ENCODE results near the gene GRIK4.

DNA sequence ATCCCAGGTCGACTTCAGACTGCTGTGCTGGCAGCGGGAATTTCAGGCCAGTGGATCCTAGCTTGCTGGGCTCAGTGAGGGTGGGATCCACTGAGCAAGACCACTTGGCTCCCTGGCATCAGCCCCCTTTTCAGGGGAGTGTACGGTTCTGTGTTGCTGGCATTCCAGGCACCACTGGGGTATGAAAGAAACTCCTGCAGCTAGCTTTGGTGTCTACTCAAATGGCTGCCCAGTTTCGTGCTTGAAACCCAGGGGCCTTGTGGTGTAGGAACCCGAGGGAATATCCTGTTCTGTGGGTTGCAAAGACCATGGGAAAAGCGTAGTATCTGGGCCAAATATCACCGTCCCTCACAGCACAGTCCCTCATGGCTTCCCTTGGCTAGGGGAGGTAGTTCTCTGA, 254.8 kb downstream of the GRIK4 start:
- TF ChIP-seq CTCF (IDR thresholded peaks at IDR 0.05) (no peak), EZH2 (IDR thresholded peaks at IDR 0.05; ENCODE audit: borderline replicate concordance, insufficient read depth, low read depth, low read length, poor library complexity, severe bottlenecking) (no peak)
